GM19452 (cell line): Measurements from ENCODE around the gene COCH.
"Not testable (repeated sequence)": the region's sequence is repeated elsewhere in the genome, so short reads cannot be mapped to it uniquely, and the experiment has no call there.

ENCODE experiments used
- ATAC-seq: cut with Tn5 transposase; IDR thresholded peaks from one replicate; pipeline ENCODE4 v1.9.1; 2021; ENCODE audit not compliant: unreplicated experiment

Gene COCH

GRCh38 chr14:30874999-30875787 lies 834 bp downstream of the COCH start:
- peak; percentile 25 for ATAC-seq

GRCh38 chr14:30875788-30876053 lies 1.4 kb downstream of the COCH start:
- ATAC-seq = no peak

- ATAC-seq = no peak
Measured at GRCh38 chr14:30876692-30877091, 2.3 kb downstream of the COCH start.

GRCh38 chr14:30882431-30882830 lies 8.1 kb downstream of the COCH start:
- ATAC-seq = no peak

GRCh38 chr14:30883508-30884294 lies 9.3 kb downstream of the COCH start:
- ATAC-seq = no peak

GRCh38 chr14:30884901-30885300 lies 10.5 kb downstream of the COCH start:
- no peak for ATAC-seq

- ATAC-seq = no peak
Measured at GRCh38 chr14:30885840-30886740, 11.7 kb downstream of the COCH start.

GRCh38 chr14:30888480-30889243 lies 14.3 kb downstream of the COCH start:
- ATAC-seq = no peak

GRCh38 chr14:30889244-30889594 lies 14.9 kb downstream of the COCH start:
- no peak for ATAC-seq

- ATAC-seq = no peak
Measured at GRCh38 chr14:30893819-30894218, 19.5 kb downstream of the COCH start.

- no peak for ATAC-seq
Measured at GRCh38 chr14:30894923-30895515, 20.7 kb downstream of the COCH start.

- no peak for ATAC-seq
Measured at GRCh38 chr14:30896435-30896834, 22.1 kb downstream of the COCH start.

GRCh38 chr14:30897121-30897520 lies 22.8 kb downstream of the COCH start:
- not testable (repeated sequence) for ATAC-seq

GRCh38 chr14:30903285-30904124 lies 29.1 kb downstream of the COCH start:
- ATAC-seq = no peak

- no peak for ATAC-seq
Measured at GRCh38 chr14:30906752-30907658, 32.6 kb downstream of the COCH start.

GRCh38 chr14:30907659-30908057 lies 33.3 kb downstream of the COCH start:
- no peak for ATAC-seq

- no peak for ATAC-seq
Measured at GRCh38 chr14:30908826-30909225, 34.5 kb downstream of the COCH start.

GRCh38 chr14:30914812-30915211 lies 40.5 kb downstream of the COCH start:
- no peak for ATAC-seq

- ATAC-seq = no peak
Measured at GRCh38 chr14:30915596-30915995, 41.2 kb downstream of the COCH start.
